K562 (cell line): Measurements from ENCODE around the gene OLFML2A. TPM values are rescaled to one million over a fixed set of nuclear protein-coding genes. Genes with fewer than 3 reads are reported as not detected.
A peak's percentile ranks its signal among the peaks of the same experiment; 100 is the strongest.

Source experiments
- ADNP ChIP-seq: fragments of 200-800 bp; sonication (Bioruptor generic); IDR thresholded peaks from 2 replicates; pipeline ENCODE4 v1.6.1; 2016; ENCODE audit warnings: missing genetic modification characterization, missing compliant biosample characterization
- ARNT ChIP-seq, 2 experiments: fragments of 450-650 bp; IDR thresholded peaks; 2 replicates each; pipeline ENCODE4 v1.6.1; 2016; ENCODE audit warnings: mild to moderate bottlenecking in 1 of 2
- BCOR ChIP-seq: fragments of 450-650 bp; IDR thresholded peaks from 2 replicates; pipeline ENCODE4 v1.6.1; 2016
- BRF1 ChIP-seq: IDR thresholded peaks from 3 replicates; pipeline ENCODE4 v1.6.1; 2011; ENCODE audit warnings: borderline replicate concordance, mild to moderate bottlenecking; ENCODE audit not compliant: insufficient read length; ENCODE audit errors: extremely low read depth
- CSDE1 ChIP-seq, 2 experiments: fragments of 450-650 bp; IDR thresholded peaks; 2 replicates each; pipeline ENCODE4 v1.6.1; 2016; ENCODE audit warnings: mild to moderate bottlenecking in 1 of 2
- HEY1 ChIP-seq: fragments of 250-450 bp; sonication (Bioruptor Pico); IDR thresholded peaks from 2 replicates; pipeline ENCODE4 v1.5.0; 2020; ENCODE audit warnings: mild to moderate bottlenecking, moderate library complexity, borderline replicate concordance
- NR1H2 ChIP-seq: sonication (generic); formaldehyde crosslinking; IDR thresholded peaks from 2 replicates; pipeline ENCODE4 v1.4.0; 2020; ENCODE audit warnings: mild to moderate bottlenecking, missing genetic modification reagents
- RBM25 ChIP-seq: fragments of 200-400 bp; formaldehyde crosslinking; IDR thresholded peaks from 2 replicates; pipeline ENCODE4 v1.6.1; 2018; ENCODE audit warnings: low read length, low read depth, moderate library complexity; ENCODE audit not compliant: severe bottlenecking
- RFX1 ChIP-seq: fragments of 450-650 bp; IDR thresholded peaks from 2 replicates; pipeline ENCODE4 v1.6.1; 2016; ENCODE audit warnings: mild to moderate bottlenecking, moderate library complexity
- TBP ChIP-seq: optimal IDR thresholded peaks from 2 replicates; pipeline ENCODE3; 2011; ENCODE audit warnings: low read depth, low read length, improper control_type of control experiment
- ZBTB7A ChIP-seq: IDR thresholded peaks from 2 replicates; pipeline ENCODE4 v1.6.1; 2011; ENCODE audit warnings: low read depth, mild to moderate bottlenecking, low read length, moderate library complexity, borderline replicate concordance; ENCODE audit not compliant: control insufficient read depth
- polyA plus RNA-seq, 8 experiments: library from polyadenylated mRNA; depleted of rRNA in 4 of 8; stranded (reverse) in 5 of 8; unstranded in 3 of 8; fragments of >200 nt; fragmentation: Nextera tagmentation in 2 of 8; fragmentation: Illumina TruSeq in 1 of 8; extraction: Ambion mirVana in 2 of 8; extraction: Trizol in 1 of 8; gene quantifications; 2 replicates each; pipeline versions ENCODE4 v1.2.1 to v1.2.3, GENCODE V29; 2011 to 2014; ENCODE audit warnings: inconsistent platforms in 1 of 8, missing spikeins in 1 of 8
- total RNA-seq, 7 experiments: library from RNA; depleted of rRNA in 6 of 7; stranded (reverse); fragments of >200 nt in 6 of 7; fragmentation: Illumina TruSeq in 2 of 7; extraction: Trizol in 2 of 7; gene quantifications; 2 replicates each; pipeline versions ENCODE4 v1.2.1 to v1.2.3, GENCODE V29; 2011 to 2021; ENCODE audit warnings: low replicate concordance in 1 of 7
- TF ChIP-seq, protein P1 (sequence below), 2 experiments: fragments of 450-650 bp; IDR thresholded peaks; 2 replicates each; pipeline ENCODE4 v1.6.1; 2018; ENCODE audit warnings: mild to moderate bottlenecking in 2 of 2, low read depth in 1 of 2; ENCODE audit not compliant: partially characterized antibody in 2 of 2

Gene OLFML2A
- total and polyA plus RNA-seq, 9 of the 15 experiments (the other 6 are each of a cell fraction or from before 2014, with no cell fraction given): 0.16 TPM; not detected in 8

DNA sequence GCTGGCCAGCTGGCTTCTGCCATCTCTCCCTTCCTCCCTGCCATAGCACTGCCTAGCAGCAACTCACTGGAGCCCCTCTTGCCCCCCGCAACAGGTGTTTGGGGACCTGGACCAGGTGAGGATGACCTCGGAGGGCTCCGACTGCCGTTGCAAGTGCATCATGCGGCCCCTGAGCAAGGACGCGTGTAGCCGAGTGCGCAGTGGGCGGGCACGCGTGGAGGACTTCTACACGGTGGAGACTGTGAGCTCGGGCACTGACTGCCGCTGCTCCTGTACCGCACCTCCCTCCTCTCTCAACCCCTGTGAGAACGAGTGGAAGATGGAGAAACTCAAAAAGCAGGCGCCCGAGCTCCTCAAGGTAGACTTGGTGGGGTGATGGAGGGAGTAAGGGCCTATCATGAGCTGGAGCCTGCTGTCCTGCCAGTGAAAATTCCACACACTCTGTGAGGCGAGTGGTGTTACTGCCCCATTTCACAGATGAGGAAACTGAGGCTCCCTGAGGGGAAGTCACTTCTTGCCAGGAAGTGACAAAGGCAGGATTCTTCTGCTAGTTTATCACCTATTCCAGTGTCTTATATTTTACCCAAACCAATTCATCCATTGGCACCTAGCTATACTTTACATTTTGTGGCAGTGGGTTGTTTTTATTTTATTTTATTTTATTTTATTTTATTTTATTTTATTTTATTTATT, 10.1 kb downstream of the OLFML2A start (continued):
- TF ChIP-seq, protein P1, sequence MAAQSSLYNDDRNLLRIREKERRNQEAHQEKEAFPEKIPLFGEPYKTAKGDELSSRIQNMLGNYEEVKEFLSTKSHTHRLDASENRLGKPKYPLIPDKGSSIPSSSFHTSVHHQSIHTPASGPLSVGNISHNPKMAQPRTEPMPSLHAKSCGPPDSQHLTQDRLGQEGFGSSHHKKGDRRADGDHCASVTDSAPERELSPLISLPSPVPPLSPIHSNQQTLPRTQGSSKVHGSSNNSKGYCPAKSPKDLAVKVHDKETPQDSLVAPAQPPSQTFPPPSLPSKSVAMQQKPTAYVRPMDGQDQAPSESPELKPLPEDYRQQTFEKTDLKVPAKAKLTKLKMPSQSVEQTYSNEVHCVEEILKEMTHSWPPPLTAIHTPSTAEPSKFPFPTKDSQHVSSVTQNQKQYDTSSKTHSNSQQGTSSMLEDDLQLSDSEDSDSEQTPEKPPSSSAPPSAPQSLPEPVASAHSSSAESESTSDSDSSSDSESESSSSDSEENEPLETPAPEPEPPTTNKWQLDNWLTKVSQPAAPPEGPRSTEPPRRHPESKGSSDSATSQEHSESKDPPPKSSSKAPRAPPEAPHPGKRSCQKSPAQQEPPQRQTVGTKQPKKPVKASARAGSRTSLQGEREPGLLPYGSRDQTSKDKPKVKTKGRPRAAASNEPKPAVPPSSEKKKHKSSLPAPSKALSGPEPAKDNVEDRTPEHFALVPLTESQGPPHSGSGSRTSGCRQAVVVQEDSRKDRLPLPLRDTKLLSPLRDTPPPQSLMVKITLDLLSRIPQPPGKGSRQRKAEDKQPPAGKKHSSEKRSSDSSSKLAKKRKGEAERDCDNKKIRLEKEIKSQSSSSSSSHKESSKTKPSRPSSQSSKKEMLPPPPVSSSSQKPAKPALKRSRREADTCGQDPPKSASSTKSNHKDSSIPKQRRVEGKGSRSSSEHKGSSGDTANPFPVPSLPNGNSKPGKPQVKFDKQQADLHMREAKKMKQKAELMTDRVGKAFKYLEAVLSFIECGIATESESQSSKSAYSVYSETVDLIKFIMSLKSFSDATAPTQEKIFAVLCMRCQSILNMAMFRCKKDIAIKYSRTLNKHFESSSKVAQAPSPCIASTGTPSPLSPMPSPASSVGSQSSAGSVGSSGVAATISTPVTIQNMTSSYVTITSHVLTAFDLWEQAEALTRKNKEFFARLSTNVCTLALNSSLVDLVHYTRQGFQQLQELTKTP (IDR thresholded peaks at IDR 0.05; ENCODE audit: low read depth in 1 of 2, partially characterized antibody in 2 of 2): no peak
- TF ChIP-seq NR1H2 (CRISPR knock-in tag) (no peak), TBP (no peak), CSDE1 (IDR thresholded peaks at IDR 0.05) (no peak), BRF1 (no peak), ARNT (IDR thresholded peaks at IDR 0.05) (no peak), ADNP (peak; percentile 77), HEY1 (CRISPR knock-in tag) (no peak), RBM25 (peak; percentile 88), BCOR (peak; percentile 84), ZBTB7A (no peak), RFX1 (no peak)
